ENCODE data around the gene COTL1.

The COTL1 gene

DNA sequence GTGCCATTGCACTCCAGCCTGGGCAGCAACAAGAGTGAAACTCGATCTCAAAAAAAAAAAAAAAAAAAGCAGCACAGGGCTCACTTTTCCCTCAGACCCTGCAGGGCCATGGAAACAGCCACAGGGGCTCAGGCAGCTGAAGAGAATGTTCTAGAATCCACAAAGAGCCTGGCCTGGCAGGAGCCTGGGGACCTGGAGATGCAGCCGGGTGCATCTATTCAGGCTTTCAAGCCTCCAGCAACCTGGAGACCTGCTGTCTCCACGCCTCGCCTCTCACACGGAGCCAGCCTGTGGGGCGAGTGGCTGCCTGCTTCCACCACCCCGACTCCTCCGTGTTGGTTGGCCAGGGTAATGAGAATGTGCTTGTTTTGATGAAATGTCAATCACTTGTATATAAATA, 69.4 kb downstream of the COTL1 start:
- no peak for DNase-seq
- H3K4me1 ChIP-seq = peaks cover 3% of the 10 kb centered on the region; the same call in 1 of the 2 replicates
- TF ChIP-seq, protein P1, sequence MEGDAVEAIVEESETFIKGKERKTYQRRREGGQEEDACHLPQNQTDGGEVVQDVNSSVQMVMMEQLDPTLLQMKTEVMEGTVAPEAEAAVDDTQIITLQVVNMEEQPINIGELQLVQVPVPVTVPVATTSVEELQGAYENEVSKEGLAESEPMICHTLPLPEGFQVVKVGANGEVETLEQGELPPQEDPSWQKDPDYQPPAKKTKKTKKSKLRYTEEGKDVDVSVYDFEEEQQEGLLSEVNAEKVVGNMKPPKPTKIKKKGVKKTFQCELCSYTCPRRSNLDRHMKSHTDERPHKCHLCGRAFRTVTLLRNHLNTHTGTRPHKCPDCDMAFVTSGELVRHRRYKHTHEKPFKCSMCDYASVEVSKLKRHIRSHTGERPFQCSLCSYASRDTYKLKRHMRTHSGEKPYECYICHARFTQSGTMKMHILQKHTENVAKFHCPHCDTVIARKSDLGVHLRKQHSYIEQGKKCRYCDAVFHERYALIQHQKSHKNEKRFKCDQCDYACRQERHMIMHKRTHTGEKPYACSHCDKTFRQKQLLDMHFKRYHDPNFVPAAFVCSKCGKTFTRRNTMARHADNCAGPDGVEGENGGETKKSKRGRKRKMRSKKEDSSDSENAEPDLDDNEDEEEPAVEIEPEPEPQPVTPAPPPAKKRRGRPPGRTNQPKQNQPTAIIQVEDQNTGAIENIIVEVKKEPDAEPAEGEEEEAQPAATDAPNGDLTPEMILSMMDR (IDR thresholded peaks at IDR 0.05; ENCODE audit: low read depth, low read length) = no peak
- H3K4me3 ChIP-seq (ENCODE audit: low read depth, low read length) = no peak overlapping the region
- no peaks in the 10 kb centered on the region for H3K36me3 ChIP-seq
- H3K9me3 ChIP-seq = no peaks in the 10 kb centered on the region
- H3K27me3 ChIP-seq = no peaks in the 10 kb centered on the region

DNA sequence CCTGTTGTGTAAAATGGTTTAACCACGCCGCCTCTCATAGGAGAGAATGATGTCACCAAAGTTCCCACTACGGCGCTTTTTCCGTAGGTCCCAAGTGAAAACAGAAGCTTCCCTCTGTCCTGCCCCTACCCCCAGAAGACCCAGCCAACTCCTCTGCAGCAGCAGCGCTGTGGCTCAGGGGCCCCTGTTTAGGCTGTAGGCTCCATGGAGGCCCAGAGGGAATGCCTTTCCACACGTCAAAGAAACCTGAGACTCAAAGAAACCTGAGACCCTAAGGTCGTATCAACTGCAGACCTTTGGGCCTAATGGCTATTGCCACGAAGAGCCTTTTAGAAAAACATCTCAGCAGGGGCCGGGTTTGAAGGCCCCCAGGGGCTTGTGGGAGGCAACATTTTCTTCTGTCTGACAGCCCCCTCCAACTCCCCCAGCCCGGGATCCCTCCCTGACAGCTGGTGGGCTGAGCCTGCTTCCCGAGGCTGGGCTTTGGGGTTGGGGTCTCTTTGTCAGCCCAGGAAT, 70.3 kb downstream of the COTL1 start:
- no peak for DNase-seq
- H3K4me3 ChIP-seq (ENCODE audit: low read depth, low read length) = no peak overlapping the region

DNA sequence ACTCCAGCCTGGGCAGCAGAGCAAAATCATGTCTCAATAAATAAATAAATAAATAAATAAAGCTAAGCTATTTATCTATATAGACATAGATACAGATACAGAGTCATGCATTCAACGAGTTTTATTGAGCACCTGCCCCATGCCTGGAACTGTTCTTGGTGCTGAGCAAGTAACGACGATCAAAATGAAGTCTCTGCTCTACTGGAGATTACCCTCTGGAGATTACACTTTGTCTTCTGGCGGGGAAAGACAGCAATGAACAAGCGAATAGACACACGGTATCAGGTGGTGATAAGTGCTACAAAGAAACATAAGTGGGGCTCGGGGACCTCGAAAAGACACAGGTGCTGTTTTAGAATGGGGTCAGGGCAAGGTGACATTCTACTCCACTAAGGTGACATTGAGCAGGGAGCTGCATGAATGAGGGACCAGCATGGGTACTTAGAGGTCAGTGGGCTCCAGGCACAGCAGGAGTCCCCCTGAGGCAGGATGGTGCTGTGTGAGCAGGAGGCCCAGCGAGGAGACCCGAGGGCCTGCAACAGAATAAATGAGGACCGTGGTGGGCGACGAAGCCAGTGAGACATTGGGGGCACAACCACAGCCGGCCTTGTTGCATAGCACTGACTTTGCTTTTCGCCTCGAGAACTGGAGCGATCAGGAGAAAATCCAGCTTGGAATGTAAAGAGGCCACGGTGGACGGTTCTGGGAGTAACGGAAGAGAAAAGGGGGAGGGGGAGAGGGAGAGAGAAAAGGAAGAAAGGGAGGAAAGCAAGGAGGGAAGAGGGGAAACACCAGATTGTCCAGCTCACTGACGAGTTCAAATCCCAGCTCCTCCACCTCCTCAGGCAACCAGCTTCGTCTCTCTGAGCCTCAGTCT, 71.0 kb downstream of the COTL1 start:
- no peaks in the 10 kb centered on the region for H3K27me3 ChIP-seq
- no peaks in the 10 kb centered on the region for H3K9me3 ChIP-seq
- H3K36me3 ChIP-seq = no peaks in the 10 kb centered on the region
- peaks cover 3% of the 10 kb centered on the region; the same call in 1 of the 2 replicates for H3K4me1 ChIP-seq
- no peak for DNase-seq
- TF ChIP-seq, protein P1 (IDR thresholded peaks at IDR 0.05; ENCODE audit: low read depth, low read length) = no peak
- no peak overlapping the region for H3K4me3 ChIP-seq (ENCODE audit: low read depth, low read length)

More for the DNA sequence above, 70.3 kb downstream of the COTL1 start:
- Histone ChIP-seq H3K9me3 (no peaks in the 10 kb centered on the region), H3K27me3 (no peaks in the 10 kb centered on the region), H3K36me3 (no peaks in the 10 kb centered on the region), H3K4me1 (peaks cover 3% of the 10 kb centered on the region; the same call in 1 of the 2 replicates)
- TF ChIP-seq, protein P1 (IDR thresholded peaks at IDR 0.05; ENCODE audit: low read depth, low read length) = no peak

DNA sequence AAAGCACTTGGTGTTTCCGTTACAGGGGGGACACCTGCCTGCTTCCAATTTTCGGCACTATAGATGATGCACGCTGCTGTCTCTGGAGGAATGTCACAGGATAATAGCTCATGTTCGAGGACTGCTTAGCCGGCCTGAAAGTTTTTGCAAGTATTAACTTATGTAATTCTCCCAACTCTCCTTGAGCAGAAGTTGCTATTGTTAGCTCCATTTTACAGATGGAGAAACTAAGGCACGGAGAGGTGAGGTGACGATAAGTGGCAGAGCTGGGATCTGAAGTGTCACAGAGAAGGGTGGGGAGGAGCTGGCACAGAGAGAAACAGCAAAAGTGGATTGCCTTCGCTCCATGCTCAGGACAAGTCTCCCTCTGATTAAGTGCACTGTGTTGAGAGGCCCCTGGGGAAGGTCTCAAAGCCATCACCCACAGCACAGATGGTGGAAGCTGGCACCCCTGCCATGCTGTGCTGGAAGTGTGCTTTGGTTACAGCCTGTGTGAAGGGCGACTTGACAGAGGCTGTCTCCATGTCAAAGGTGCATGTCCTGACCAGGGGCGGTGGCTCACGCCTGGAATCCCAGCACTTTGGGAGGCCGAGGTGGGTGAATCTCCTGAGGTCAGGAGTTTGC, 72.7 kb downstream of the COTL1 start:
- no peaks in the 10 kb centered on the region for H3K9me3 ChIP-seq
- H3K27me3 ChIP-seq = no peaks in the 10 kb centered on the region
- DNase-seq = no peak
- no peaks in the 10 kb centered on the region for H3K36me3 ChIP-seq
- H3K4me3 ChIP-seq (ENCODE audit: low read depth, low read length) = no peak overlapping the region
- TF ChIP-seq, protein P1 (IDR thresholded peaks at IDR 0.05; ENCODE audit: low read depth, low read length) = no peak
- peaks cover 3% of the 10 kb centered on the region; the same call in 1 of the 2 replicates for H3K4me1 ChIP-seq

DNA sequence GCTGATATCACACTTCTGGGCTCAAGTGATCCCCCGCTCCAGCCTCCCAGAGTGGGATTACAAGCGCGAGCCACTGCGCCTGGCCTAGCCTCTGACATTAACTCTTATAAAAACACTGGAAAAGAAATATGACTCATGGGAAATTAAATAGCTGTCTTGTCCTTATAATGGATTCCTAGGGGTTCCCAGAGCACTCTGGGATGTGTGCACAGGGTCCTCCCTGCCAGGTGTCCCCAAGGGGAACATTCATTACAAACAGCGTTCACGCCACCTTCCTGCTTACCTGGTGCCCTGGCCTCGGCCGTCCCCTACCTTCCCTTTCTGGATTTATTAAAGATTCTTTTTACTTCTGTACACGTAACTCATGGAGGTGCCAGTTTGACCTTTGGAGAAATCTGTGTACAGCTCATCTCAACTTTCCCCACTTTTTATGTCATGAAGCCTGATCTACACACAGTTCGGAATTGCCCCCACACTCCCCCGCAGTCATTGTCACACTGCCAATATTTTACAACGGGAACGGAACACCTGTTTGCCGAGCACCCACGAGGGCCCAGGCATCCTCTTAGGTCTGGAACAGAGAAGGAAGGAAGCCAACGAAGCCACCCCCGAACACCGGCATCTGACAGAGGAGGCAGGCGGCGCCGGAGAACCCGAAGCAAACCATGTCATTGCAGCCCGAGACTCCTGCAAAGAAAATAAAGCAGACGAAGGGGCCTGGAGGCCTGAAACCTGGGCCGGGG, 73.7 kb downstream of the COTL1 start:
- DNase-seq = no peak
- TF ChIP-seq, protein P1 (IDR thresholded peaks at IDR 0.05; ENCODE audit: low read depth, low read length) = no peak
- Histone ChIP-seq H3K4me1 (peaks cover 3% of the 10 kb centered on the region; the same call in 1 of the 2 replicates), H3K4me3 (ENCODE audit: low read depth, low read length) (no peak overlapping the region), H3K27me3 (no peaks in the 10 kb centered on the region), H3K9me3 (no peaks in the 10 kb centered on the region), H3K36me3 (no peaks in the 10 kb centered on the region)
